HG02571 (cell line): ENCODE results near the gene DHCR7.

ENCODE experiments used
- ATAC-seq: cut with Tn5 transposase; IDR thresholded peaks from one replicate; pipeline ENCODE4 v1.9.1; 2021; ENCODE audit warnings: mild to moderate bottlenecking, moderate library complexity; ENCODE audit not compliant: unreplicated experiment

Gene DHCR7

DNA sequence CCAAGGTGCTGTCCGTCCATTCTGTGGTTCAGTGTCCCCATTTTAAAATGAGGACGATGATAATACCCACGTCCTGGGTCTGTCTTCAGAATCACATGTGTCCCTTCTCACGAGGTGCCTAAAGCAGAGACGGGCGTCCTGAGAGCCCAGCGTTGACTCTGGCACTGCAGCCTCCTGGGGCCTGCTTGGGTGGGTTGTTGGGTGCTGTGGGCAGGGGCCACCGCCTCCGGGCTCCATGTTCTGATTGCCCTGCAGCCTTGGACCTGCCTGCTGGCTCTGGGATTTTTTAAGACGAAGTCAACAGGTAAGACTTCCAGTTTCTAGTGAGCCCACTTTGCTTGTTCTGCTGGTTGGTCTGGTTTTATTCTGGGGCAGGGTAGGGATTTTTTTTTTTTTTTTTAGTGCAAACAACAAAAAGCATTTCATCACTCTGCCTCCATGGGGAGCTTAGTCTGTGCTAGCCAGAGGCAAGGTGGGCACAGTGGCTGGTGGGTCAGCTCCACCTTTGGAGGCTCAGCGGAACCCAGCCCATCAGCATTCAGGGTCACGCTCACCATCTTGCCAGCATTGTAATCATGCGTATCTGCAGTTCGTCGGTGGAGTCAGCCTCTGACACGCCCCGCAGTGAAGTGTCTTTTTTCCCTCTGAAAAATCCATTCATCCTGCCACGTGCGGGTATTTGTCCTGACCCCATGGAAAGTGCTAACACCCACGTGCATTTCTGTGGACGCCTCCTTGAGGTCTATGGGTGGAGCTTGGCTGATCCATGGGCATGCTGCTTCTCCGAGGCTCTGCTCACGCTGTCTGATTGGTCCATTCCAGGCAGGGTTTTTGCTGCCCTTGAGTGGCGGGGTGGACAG, 33.1 kb upstream of the DHCR7 start:
- no peak for ATAC-seq

- no peak for ATAC-seq
Measured at GRCh38 chr11:71478528-71478840, 30.3 kb upstream of the DHCR7 start.

- no peak for ATAC-seq
Measured at GRCh38 chr11:71477641-71478527, 29.7 kb upstream of the DHCR7 start.

- ATAC-seq = no peak
Measured at GRCh38 chr11:71476926-71477640, 28.9 kb upstream of the DHCR7 start.

DNA sequence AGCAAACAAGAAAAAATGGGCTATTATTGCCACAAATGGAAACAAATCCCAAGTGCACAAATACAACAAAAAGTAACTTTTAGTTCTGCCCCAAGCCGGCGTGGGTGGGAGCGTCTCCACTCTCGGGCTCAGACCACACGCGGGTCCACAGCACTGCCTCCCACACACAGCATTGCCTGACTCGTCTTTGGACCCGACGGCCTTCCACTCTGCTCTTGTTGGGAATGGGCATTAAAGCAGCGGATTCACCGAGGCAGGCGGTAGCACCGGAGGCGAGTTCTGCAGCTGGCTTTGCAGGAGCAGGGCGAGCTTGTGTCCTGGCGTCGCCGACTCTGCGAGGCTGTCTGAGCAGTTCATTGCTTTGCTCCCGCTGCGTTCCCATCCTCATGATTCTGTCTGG, 27.8 kb upstream of the DHCR7 start:
- ATAC-seq = no peak

- ATAC-seq = no peak
Measured at GRCh38 chr11:71474771-71475483, 26.7 kb upstream of the DHCR7 start.

- ATAC-seq = no peak
Measured at GRCh38 chr11:71474141-71474770, 26.1 kb upstream of the DHCR7 start.

DNA sequence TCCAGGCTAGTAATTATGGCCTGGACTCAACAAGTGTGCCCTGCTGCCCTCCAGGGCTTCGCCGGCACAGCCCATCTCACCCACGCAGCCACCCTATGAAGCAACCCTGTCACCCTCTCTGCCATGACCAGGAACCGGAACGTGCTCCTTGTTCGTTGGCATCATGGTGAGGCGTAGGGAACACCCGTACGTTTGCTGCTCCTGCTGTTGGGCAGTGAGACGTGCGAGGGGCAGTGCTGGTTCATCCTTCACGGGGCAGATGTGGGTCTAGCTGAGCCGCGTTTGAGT, 25.5 kb upstream of the DHCR7 start:
- ATAC-seq = no peak

- ATAC-seq = no peak
Measured at GRCh38 chr11:71472941-71473792, 25.0 kb upstream of the DHCR7 start.

DNA sequence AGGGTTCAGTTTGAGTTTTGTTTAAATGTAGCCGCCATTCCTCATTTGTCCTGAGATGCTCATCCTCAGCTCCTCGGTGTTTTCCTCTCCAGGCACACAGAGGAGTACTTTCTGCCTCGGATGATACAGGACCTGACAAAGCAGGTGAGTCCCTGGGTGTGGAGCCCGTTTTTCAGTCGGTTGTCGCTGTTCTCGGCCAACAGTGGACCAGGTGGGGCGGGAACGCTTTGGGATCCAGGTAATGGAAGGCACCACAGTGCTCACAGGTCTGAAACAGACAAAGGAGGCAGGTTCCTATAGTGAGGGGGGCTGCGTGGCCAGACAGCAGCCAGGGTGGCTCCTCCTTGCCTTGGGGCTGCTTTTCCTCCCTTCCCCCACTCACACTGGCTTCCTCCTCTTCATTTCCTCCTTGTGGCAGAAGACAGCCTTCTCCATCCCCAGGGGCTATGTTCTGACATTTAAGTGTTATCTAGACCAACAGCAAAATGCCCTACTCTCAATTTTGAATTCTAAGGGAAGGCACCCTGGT, 24.2 kb upstream of the DHCR7 start:
- no peak for ATAC-seq

GRCh38 chr11:71470946-71471345, 22.8 kb upstream of the DHCR7 start:
- no peak for ATAC-seq

GRCh38 chr11:71467164-71467563, 19.0 kb upstream of the DHCR7 start:
- ATAC-seq = no peak

DNA sequence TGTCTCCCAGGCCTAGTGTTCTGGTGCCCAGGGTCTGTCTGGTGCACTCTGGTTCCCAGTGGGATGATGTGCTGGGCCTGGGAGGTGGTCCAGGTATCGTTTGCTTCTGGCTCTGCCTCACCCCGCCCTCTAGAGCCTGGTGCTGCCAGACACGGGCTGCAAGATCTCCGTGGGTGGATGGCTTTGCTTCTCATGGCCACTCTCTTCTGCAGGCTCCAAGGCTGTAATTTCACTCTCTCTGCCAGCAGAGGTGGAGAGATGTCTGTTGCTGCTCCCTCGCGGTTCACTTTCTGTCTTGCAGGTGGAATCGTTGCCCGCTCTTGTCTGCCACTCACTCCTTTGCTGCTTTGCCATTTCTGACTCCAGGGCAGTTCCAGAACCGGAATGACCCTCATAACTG, 18.2 kb upstream of the DHCR7 start:
- ATAC-seq = no peak

GRCh38 chr11:71465054-71465453, 16.9 kb upstream of the DHCR7 start:
- no peak for ATAC-seq

DNA sequence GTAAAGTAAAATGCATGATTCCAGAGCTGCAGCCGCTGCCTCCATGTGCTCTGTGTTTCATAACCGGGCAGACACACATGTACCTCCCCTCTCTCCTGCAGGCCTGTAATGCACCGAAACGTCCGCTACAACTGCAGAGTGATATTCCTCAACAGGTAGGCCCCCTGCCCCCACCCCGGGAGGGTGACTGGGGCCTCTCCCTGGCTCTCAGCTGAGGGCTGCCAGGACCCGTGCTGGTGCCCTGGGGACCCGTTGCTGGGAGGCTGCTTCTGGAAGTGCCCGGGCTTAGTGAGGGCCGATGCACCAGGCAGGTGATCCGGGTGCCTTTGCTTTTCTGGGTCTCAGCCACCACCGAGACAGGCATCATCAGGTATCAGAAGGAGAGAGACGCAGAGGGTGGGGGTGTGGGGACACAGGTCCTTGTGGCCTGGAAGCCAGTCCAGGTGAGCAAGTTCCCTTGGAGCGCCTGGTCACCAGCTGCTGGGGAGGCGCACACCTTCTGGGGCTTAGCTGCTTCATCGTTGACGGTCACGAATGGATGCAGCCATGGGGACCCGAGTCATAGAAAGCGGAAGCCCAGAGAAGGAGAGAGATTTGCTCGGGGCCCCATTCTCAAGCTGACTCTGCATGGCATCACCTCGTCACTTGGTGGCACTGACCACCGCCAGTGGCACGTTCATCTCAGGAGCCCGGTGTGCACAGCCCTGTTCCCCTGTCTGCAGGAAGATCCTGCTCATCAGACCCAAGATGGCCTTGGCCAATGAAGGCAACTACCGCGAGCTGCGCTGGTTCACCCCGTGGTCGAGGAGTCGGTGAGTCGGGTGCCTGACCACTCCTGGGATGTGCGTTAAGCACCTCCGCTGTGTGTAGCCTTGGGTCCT, 15.4 kb upstream of the DHCR7 start:
- ATAC-seq = no peak

GRCh38 chr11:71462726-71463125, 14.5 kb upstream of the DHCR7 start:
- ATAC-seq = no peak

DNA sequence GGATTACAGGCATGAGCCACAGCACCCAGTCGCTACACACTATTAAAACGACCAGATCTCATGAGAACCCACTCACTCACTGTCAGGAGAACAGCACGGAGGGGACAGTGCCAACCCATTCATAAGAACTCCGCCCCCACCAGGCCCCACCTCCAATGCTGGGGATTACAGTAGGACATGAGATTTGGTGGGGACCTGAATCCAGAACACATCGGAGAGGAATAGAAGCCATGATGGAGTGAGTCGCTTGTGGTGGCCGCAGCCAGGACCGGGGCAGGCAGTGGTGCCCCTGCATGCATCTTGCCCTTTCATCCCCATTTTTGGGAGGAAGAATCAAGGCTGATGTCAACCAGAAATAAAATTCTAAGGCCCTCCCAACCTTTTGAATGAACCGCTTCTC, 13.5 kb upstream of the DHCR7 start:
- no peak for ATAC-seq

GRCh38 chr11:71459767-71460320, 11.7 kb upstream of the DHCR7 start:
- ATAC-seq = no peak
